Endothelial cell of umbilical vein (primary cell): ENCODE data around the gene SYT14. TPM values are rescaled to one million over a fixed set of nuclear protein-coding genes. Genes with fewer than 3 reads are reported as not detected.

Experiments used
- BruUV-seq: library from RNA; stranded (reverse); fragments of 400-500 nt; replicated peaks from 2 replicates; lab custom pipeline; 2021; lab: Mats Ljungman, UMichigan
- CTCF ChIA-PET: fragments of 300-600, 350-600 bp; sonication (Branson Sonifier 250); formaldehyde crosslinking; loops from one replicate; lab custom pipeline; 2021; ENCODE audit warnings: antibody characterized with exemption, inconsistent platforms; lab: Charles Lee
- POLR2A ChIA-PET: fragments of 300-600, 350-600 bp; sonication (Branson Sonifier 250); formaldehyde crosslinking; loops from one replicate; lab custom pipeline; 2021; ENCODE audit warnings: antibody characterized with exemption, inconsistent platforms; lab: Charles Lee
- DNase-seq: peaks from one replicate; pipeline ENCODE4 v3.0.0-alpha.2; 2011; ENCODE audit warnings: low read depth, low spot score
- FAIRE-seq: peaks from 2 replicates; lab custom pipeline; 2011; peaks lifted over from hg19 to GRCh38; lab: Jason Lieb, UNC
- H2AFZ ChIP-seq: 2 replicates; pipeline ENCODE4 v1.6.0; 2012; ENCODE audit warnings: low read depth, low read length, control low read depth, inconsistent platforms
- H3K27ac ChIP-seq: 2 replicates; pipeline ENCODE4 v1.5.1; 2011; ENCODE audit warnings: low read depth, mild to moderate bottlenecking, control low read depth, low read length, moderate library complexity; ENCODE audit not compliant: insufficient read depth
- H3K27me3 ChIP-seq, 2 experiments: 2 replicates each; pipeline versions ENCODE4 v1.6.0 to v1.6.1; 2011; ENCODE audit warnings: low read length in 2 of 2, mixed read lengths in 1 of 2; ENCODE audit not compliant: control insufficient read depth in 2 of 2, insufficient read depth in 2 of 2
- H3K36me3 ChIP-seq, 2 experiments: 2 replicates in 1 of 2; 3 replicates in 1 of 2; pipeline ENCODE4 v1.5.1; 2011; ENCODE audit warnings: low read length in 2 of 2, mild to moderate bottlenecking in 1 of 2, moderate library complexity in 1 of 2; ENCODE audit not compliant: control insufficient read depth in 2 of 2, insufficient read depth in 2 of 2; ENCODE audit errors: extremely low read depth in 1 of 2
- H3K4me1 ChIP-seq: 3 replicates; pipeline ENCODE4 v1.5.1; 2011; ENCODE audit warnings: mild to moderate bottlenecking, low read length; ENCODE audit not compliant: control insufficient read depth, insufficient read depth; ENCODE audit errors: extremely low read depth
- H3K4me2 ChIP-seq: 2 replicates; pipeline ENCODE4 v1.6.1; 2011; ENCODE audit warnings: low read length, control low read depth, mixed read lengths; ENCODE audit not compliant: insufficient read depth
- H3K4me3 ChIP-seq, 3 experiments: fragments of 200-600 bp in 1 of 3; sonication (generic), shearing (Covaris generic) in 1 of 3; replicated peaks in 1 of 3; 2 replicates each; pipeline ENCODE4 v1.5.1; 2011 to 2016; ENCODE audit warnings: control low read depth in 3 of 3, low read length in 3 of 3, mild to moderate bottlenecking in 2 of 3, inconsistent platforms in 1 of 3, low read depth in 1 of 3, moderate library complexity in 1 of 3; ENCODE audit not compliant: insufficient read depth in 1 of 3
- H3K79me2 ChIP-seq: 2 replicates; pipeline ENCODE4 v1.6.0; 2012; ENCODE audit warnings: low read length, inconsistent platforms; ENCODE audit not compliant: control insufficient read depth, insufficient read depth
- H3K9ac ChIP-seq: replicated peaks from 2 replicates; pipeline ENCODE3; 2011; ENCODE audit warnings: low read length, control low read depth; ENCODE audit not compliant: insufficient read depth; ENCODE audit errors: extremely low read depth
- H3K9me1 ChIP-seq: replicated peaks from 3 replicates; pipeline ENCODE4 v1.6.0; 2011; ENCODE audit warnings: mild to moderate bottlenecking, low read length; ENCODE audit not compliant: control insufficient read depth, insufficient read depth; ENCODE audit errors: extremely low read depth
- H3K9me3 ChIP-seq: replicated peaks from 2 replicates; pipeline ENCODE4 v1.5.1; 2012; ENCODE audit warnings: low read length, inconsistent platforms; ENCODE audit not compliant: control insufficient read depth, insufficient read depth
- H4K20me1 ChIP-seq: replicated peaks from 2 replicates; pipeline ENCODE3; 2011; ENCODE audit warnings: mild to moderate bottlenecking, low read length; ENCODE audit not compliant: control insufficient read depth, insufficient read depth; ENCODE audit errors: extremely low read depth
- EZH2 ChIP-seq: IDR thresholded peaks from 2 replicates; pipeline ENCODE4 v1.6.1; 2012; ENCODE audit warnings: borderline replicate concordance, low read depth, mild to moderate bottlenecking, moderate library complexity, low read length, inconsistent platforms; ENCODE audit not compliant: severe bottlenecking
- FOS ChIP-seq: IDR thresholded peaks from 2 replicates; pipeline ENCODE4 v1.6.1; 2011; ENCODE audit warnings: mild to moderate bottlenecking, low read length, moderate library complexity, borderline replicate concordance; ENCODE audit not compliant: insufficient read depth
- GATA2 ChIP-seq: IDR thresholded peaks from 2 replicates; pipeline ENCODE4 v1.7.0; 2011; ENCODE audit warnings: low read depth, mild to moderate bottlenecking, moderate library complexity, mixed read lengths, low read length; ENCODE audit not compliant: insufficient read length, insufficient read depth
- JUN ChIP-seq: IDR thresholded peaks from 2 replicates; pipeline ENCODE4 v1.6.1; 2011; ENCODE audit warnings: borderline replicate concordance, low read depth; ENCODE audit not compliant: insufficient read length, insufficient read depth
- MYC ChIP-seq: IDR thresholded peaks from one replicate; pipeline ENCODE4 v1.6.1; 2011; ENCODE audit warnings: mild to moderate bottlenecking, low read depth, low read length
- POLR2A ChIP-seq: IDR thresholded peaks from 2 replicates; pipeline ENCODE4 v1.6.1; 2012; ENCODE audit warnings: low read depth, mild to moderate bottlenecking, control low read depth, low read length
- POLR2AphosphoS5 ChIP-seq: IDR thresholded peaks from 2 replicates; pipeline ENCODE4 v1.6.1; 2012; ENCODE audit warnings: low read depth, mild to moderate bottlenecking, control low read depth, low read length, moderate library complexity; ENCODE audit not compliant: insufficient read depth
- dilution Hi-C: fragments of 300-500 bp; cut with MboI; formaldehyde crosslinking; loops from one replicate; pipeline ENCODE4 v1.15.0; 2019; ENCODE audit warnings: low sequenced_read_pairs; ENCODE audit not compliant: extremely low pct_ligation_motif_present
- intact Hi-C: fragments of 100-400 bp; cut with micrococcal nuclease; formaldehyde crosslinking; loops from one replicate; pipeline ENCODE4 v1.10.0; 2022
- polyA plus RNA-seq, 4 experiments: library from polyadenylated mRNA; depleted of rRNA in 3 of 4; stranded (reverse) in 3 of 4; unstranded in 1 of 4; fragments of >200 nt; gene quantifications; 2 replicates each; pipeline versions ENCODE4 v1.2.1 to v1.2.3, GENCODE V29; 2011 to 2012; ENCODE audit warnings: missing spikeins in 1 of 4
- total RNA-seq: library from RNA; stranded (reverse); gene quantifications from 2 replicates; pipeline ENCODE4 v1.2.3, GENCODE V29; 2021
- TF ChIP-seq, protein P1 (sequence below): IDR thresholded peaks from 2 replicates; pipeline ENCODE4 v1.6.1; 2011; ENCODE audit not compliant: insufficient read depth, insufficient read length
- TF ChIP-seq, protein P2 (sequence below), 2 donors: IDR thresholded peaks; 1 replicate in 1 of 2; 2 replicates in 1 of 2; pipeline ENCODE4 v1.5.1; 2011; ENCODE audit warnings: low read length in 2 of 2, mild to moderate bottlenecking in 2 of 2, moderate library complexity in 2 of 2, control low read depth in 1 of 2, inconsistent platforms in 1 of 2, low read depth in 1 of 2; ENCODE audit not compliant: insufficient read depth in 1 of 2; ENCODE audit errors: extremely low read depth in 1 of 2

Gene SYT14
- total and polyA plus RNA-seq, 2 donors (not counting 3 experiments of a cell fraction or from before 2014, with no cell fraction given) = 0.08 to 0.18 TPM

DNA sequence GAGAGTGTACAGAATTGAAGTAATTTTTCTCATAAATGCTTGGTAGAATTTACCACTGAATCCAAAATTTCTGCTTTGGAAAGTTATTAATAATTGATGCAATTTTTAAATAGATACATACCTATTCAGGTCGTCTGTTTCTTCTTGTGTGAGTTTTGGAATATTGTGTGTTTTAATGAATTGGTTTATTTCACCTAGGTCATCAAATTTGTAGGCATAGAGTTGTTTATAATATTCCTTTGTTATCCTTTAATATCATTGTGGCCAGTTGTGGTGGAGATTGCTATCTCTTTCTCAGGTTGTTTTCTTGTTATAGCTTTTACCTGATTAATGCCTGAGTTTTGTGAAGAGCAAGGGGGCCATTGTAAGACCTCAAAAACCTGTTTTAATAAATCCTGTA is 93.5 kb downstream of the SYT14 start:
- Histone ChIP-seq H3K4me1 (no peaks in the 10 kb centered on the region), H3K27ac (no peak overlapping the region), H3K79me2 (no peaks in the 10 kb centered on the region), H3K9me1 (no peaks in the 10 kb centered on the region), H2AFZ (no peak overlapping the region), H3K4me2 (no peak overlapping the region), H3K9ac (no peak overlapping the region), H3K9me3 (no peaks in the 10 kb centered on the region), H3K36me3 (no peaks in the 10 kb centered on the region), H4K20me1 (no peaks in the 10 kb centered on the region), H3K27me3 (no peaks in the 10 kb centered on the region), H3K4me3 (no peak overlapping the region)
- TF ChIP-seq POLR2A = no peak
- TF ChIP-seq, protein P1, sequence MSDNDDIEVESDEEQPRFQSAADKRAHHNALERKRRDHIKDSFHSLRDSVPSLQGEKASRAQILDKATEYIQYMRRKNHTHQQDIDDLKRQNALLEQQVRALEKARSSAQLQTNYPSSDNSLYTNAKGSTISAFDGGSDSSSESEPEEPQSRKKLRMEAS = no peak
- no peak for TF ChIP-seq EZH2
- TF ChIP-seq MYC = no peak
- TF ChIP-seq GATA2 = no peak
- no peak for TF ChIP-seq FOS
- TF ChIP-seq JUN = no peak
- TF ChIP-seq POLR2AphosphoS5 = no peak
- TF ChIP-seq, protein P2, sequence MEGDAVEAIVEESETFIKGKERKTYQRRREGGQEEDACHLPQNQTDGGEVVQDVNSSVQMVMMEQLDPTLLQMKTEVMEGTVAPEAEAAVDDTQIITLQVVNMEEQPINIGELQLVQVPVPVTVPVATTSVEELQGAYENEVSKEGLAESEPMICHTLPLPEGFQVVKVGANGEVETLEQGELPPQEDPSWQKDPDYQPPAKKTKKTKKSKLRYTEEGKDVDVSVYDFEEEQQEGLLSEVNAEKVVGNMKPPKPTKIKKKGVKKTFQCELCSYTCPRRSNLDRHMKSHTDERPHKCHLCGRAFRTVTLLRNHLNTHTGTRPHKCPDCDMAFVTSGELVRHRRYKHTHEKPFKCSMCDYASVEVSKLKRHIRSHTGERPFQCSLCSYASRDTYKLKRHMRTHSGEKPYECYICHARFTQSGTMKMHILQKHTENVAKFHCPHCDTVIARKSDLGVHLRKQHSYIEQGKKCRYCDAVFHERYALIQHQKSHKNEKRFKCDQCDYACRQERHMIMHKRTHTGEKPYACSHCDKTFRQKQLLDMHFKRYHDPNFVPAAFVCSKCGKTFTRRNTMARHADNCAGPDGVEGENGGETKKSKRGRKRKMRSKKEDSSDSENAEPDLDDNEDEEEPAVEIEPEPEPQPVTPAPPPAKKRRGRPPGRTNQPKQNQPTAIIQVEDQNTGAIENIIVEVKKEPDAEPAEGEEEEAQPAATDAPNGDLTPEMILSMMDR (IDR thresholded peaks at IDR 0.05; ENCODE audit: extremely low read depth in 1 of 2, insufficient read depth in 1 of 2, low read depth in 1 of 2, low read length in 2 of 2) = no peak
- intact Hi-C loops (no loop called here), dilution Hi-C loops (no loop called here)
- BruUV-seq = no TSS peak
- DNase-seq (no peak), FAIRE-seq (no peak)
- ChIA-PET POLR2A (no interaction called here), CTCF (no interaction called here)
